WTC11 (cell line): Measurements from ENCODE around the gene GAA. TPM values are rescaled to one million over a fixed set of nuclear protein-coding genes. Genes with fewer than 3 reads are reported as not detected.

Source experiments
- ATAC-seq: fragments of 200-7000 bp; cut with Tn5 transposase; 2 replicates; pipeline ENCODE4 v1.10.0; 2021; ENCODE audit warnings: mild to moderate bottlenecking, moderate library complexity
- CTCF ChIA-PET: fragments of 300-600 bp; sonication (Branson Sonifier 250); formaldehyde crosslinking; loops from one replicate; lab custom pipeline; 2021; ENCODE audit warnings: antibody characterized with exemption; lab: Charles Lee
- POLR2A ChIA-PET: fragments of 350-600 bp; sonication (Branson Sonifier 250); formaldehyde crosslinking; loops from one replicate; lab custom pipeline; 2021; ENCODE audit warnings: antibody characterized with exemption; lab: Charles Lee
- DNase-seq: peaks from one replicate; pipeline ENCODE4 v3.0.0; 2021; ENCODE audit warnings: low spot score
- H3K27ac Mint-ChIP-seq: 2 replicates; pipeline ENCODE4 v1.8.0; 2021; ENCODE audit warnings: mixed read lengths
- H3K27me3 Mint-ChIP-seq: 2 replicates; pipeline ENCODE4 v1.8.0; 2021; ENCODE audit warnings: low read depth, mild to moderate bottlenecking, moderate library complexity, mixed read lengths
- H3K36me3 Mint-ChIP-seq: 2 replicates; pipeline ENCODE4 v1.8.0; 2021; ENCODE audit warnings: mixed read lengths
- H3K4me1 Mint-ChIP-seq: 2 replicates; pipeline ENCODE4 v1.8.0; 2022; ENCODE audit warnings: mixed read lengths
- H3K4me3 Mint-ChIP-seq: 2 replicates; pipeline ENCODE4 v1.8.0; 2021; ENCODE audit warnings: mild to moderate bottlenecking, moderate library complexity, mixed read lengths
- H3K9me3 Mint-ChIP-seq: 2 replicates; pipeline ENCODE4 v1.8.0; 2021; ENCODE audit warnings: mixed read lengths
- ATF2 ChIP-seq: sonication (generic); formaldehyde crosslinking; IDR thresholded peaks from 2 replicates; pipeline ENCODE4 v1.8.1; 2022; ENCODE audit warnings: low read depth, missing genetic modification reagents, borderline replicate concordance
- E2F4 ChIP-seq: sonication (generic); formaldehyde crosslinking; IDR thresholded peaks from 2 replicates; pipeline ENCODE4 v1.8.1; 2022; ENCODE audit warnings: low read depth, mild to moderate bottlenecking, moderate library complexity, missing genetic modification reagents, borderline replicate concordance
- ESRRA ChIP-seq: sonication (generic); formaldehyde crosslinking; IDR thresholded peaks from 2 replicates; pipeline ENCODE4 v1.8.1; 2022; ENCODE audit warnings: mild to moderate bottlenecking, missing genetic modification reagents, borderline replicate concordance
- FOXP4 ChIP-seq: sonication (generic); formaldehyde crosslinking; IDR thresholded peaks from 2 replicates; pipeline ENCODE4 v1.8.0; 2022; ENCODE audit warnings: mild to moderate bottlenecking, missing genetic modification reagents
- HMGXB4 ChIP-seq: sonication (generic); formaldehyde crosslinking; IDR thresholded peaks from 2 replicates; pipeline ENCODE4 v1.8.1; 2023; ENCODE audit warnings: mild to moderate bottlenecking, moderate library complexity, missing genetic modification reagents
- IRF1 ChIP-seq: sonication (generic); formaldehyde crosslinking; IDR thresholded peaks from 2 replicates; pipeline ENCODE4 v1.8.0; 2023; ENCODE audit warnings: missing genetic modification reagents
- KAT7 ChIP-seq: sonication (generic); formaldehyde crosslinking; IDR thresholded peaks from 2 replicates; pipeline ENCODE4 v1.8.1; 2023; ENCODE audit warnings: missing genetic modification reagents, mild to moderate bottlenecking, borderline replicate concordance
- NFE2L1 ChIP-seq: sonication (generic); formaldehyde crosslinking; IDR thresholded peaks from 2 replicates; pipeline ENCODE4 v1.8.1; 2023; ENCODE audit warnings: missing genetic modification reagents
- NR1H2 ChIP-seq: sonication (generic); formaldehyde crosslinking; IDR thresholded peaks from 2 replicates; pipeline ENCODE4 v1.9.0; 2021; ENCODE audit warnings: mild to moderate bottlenecking, moderate library complexity, missing genetic modification reagents
- PRDM15 ChIP-seq: sonication (generic); formaldehyde crosslinking; IDR thresholded peaks from 2 replicates; pipeline ENCODE4 v1.8.0; 2022; ENCODE audit warnings: missing genetic modification reagents
- SOX15 ChIP-seq: fragments of 250-450 bp; sonication (Bioruptor Pico); IDR thresholded peaks from 2 replicates; pipeline ENCODE4 v1.9.0; 2021; ENCODE audit warnings: mild to moderate bottlenecking
- TEAD4 ChIP-seq: sonication (generic); formaldehyde crosslinking; IDR thresholded peaks from 2 replicates; pipeline ENCODE4 v1.8.0; 2022; ENCODE audit warnings: mild to moderate bottlenecking, missing genetic modification reagents
- ZNF219 ChIP-seq: sonication (generic); formaldehyde crosslinking; IDR thresholded peaks from 2 replicates; pipeline ENCODE4 v1.8.0; 2023; ENCODE audit warnings: missing genetic modification reagents, mild to moderate bottlenecking, borderline replicate concordance
- ZNF671 ChIP-seq: fragments of 250-450 bp; sonication (Bioruptor Pico); IDR thresholded peaks from 2 replicates; pipeline ENCODE4 v1.8.0; 2021; ENCODE audit warnings: mild to moderate bottlenecking
- total RNA-seq: library from RNA; stranded (reverse); gene quantifications from 3 replicates; pipeline ENCODE4 v1.2.3, GENCODE V29; 2021

The GAA gene
- total RNA-seq, 1 experiment from 2014 or later = 91.6 TPM

- peaks cover 33% of the 10 kb centered on the region for H3K4me1 Mint-ChIP-seq
- H3K4me3 Mint-ChIP-seq = no peak overlapping the region
- DNase-seq (no peak), ATAC-seq (no peak)
- no peak overlapping the region for H3K27ac Mint-ChIP-seq
- TF ChIP-seq HMGXB4 (CRISPR knock-in tag) (no peak), IRF1 (CRISPR knock-in tag) (no peak), TEAD4 (CRISPR knock-in tag) (no peak), SOX15 (CRISPR knock-in tag) (no peak), E2F4 (CRISPR knock-in tag) (no peak), NR1H2 (CRISPR knock-in tag) (no peak), NFE2L1 (no peak), ESRRA (CRISPR knock-in tag) (no peak), ZNF671 (no peak), KAT7 (CRISPR knock-in tag) (no peak)
- H3K9me3 Mint-ChIP-seq = peaks cover 28% of the 10 kb centered on the region
- ChIA-PET CTCF (no interaction called here), POLR2A (interaction anchor here (0.5 kb wide), 1 partner anchor 12 kb away, joined by 4 read pairs; no protein-coding TSS in a partner anchor)
- peaks cover 23% of the 10 kb centered on the region for H3K36me3 Mint-ChIP-seq
- peaks cover 18% of the 10 kb centered on the region for H3K27me3 Mint-ChIP-seq
Observed at GRCh38 chr17:80152081-80152702, 50.8 kb downstream of the GAA start.

- ChIA-PET CTCF (no interaction called here), POLR2A (no interaction called here)
- DNase-seq = peak; percentile 4
- Mint-ChIP-seq H3K9me3 (peaks cover 34% of the 10 kb centered on the region), H3K36me3 (peaks cover 31% of the 10 kb centered on the region), H3K27ac (0 out of 2 replicates have a peak overlapping the region, but pooled peaks have one; percentile 26), H3K27me3 (peaks cover 18% of the 10 kb centered on the region), H3K4me1 (peaks cover 31% of the 10 kb centered on the region), H3K4me3 (no peak overlapping the region)
- no peak for TF ChIP-seq KAT7 (CRISPR knock-in tag)
- TF ChIP-seq ZNF219 (CRISPR knock-in tag) = no peak
- no peak for TF ChIP-seq FOXP4
- TF ChIP-seq PRDM15 (CRISPR knock-in tag) = no peak
- TF ChIP-seq ESRRA (CRISPR knock-in tag) = no peak
- no peak for TF ChIP-seq ATF2 (CRISPR knock-in tag)
- no peak for ATAC-seq
Observed at GRCh38 chr17:80153004-80153403, 51.6 kb downstream of the GAA start.
